ENCODE data around the gene IL10RA. TPM values are rescaled to one million over a fixed set of nuclear protein-coding genes. Genes with fewer than 3 reads are reported as not detected.

IL10RA gene
- total RNA-seq, 4 donors from 2014 or later, result 14.3 to 34.9 (median 20.9) TPM

GRCh38 chr11:118027694-118028093, 41.5 kb downstream of the IL10RA start:
- WGBS, result 73% methylated on average over 4 of the region's 4 CpGs
- Histone ChIP-seq H3K9me3 (no peaks in the 10 kb centered on the region), H3K4me1 (no peaks in the 10 kb centered on the region), H3K27ac (replicated peaks in 1 of 4) (no peak overlapping the region), H3K4me3 (no peak overlapping the region), H3K27me3 (peaks cover 0 to 7% (median 0%) of the 10 kb centered on the region in 4 donors), H3K36me3 (no peaks in the 10 kb centered on the region)
- TF ChIP-seq POLR2A (IDR thresholded peaks at IDR 0.05; ENCODE audit: low read depth), result no peak
- no peak for TF ChIP-seq EP300 (IDR thresholded peaks at IDR 0.05)
- TF ChIP-seq CTCF (IDR thresholded peaks at IDR 0.05), result no peak
- no peak for TF ChIP-seq POLR2AphosphoS5 (IDR thresholded peaks at IDR 0.05)
- intact Hi-C loops (cut with DNase I), result no loop called here
- peak; percentile 81 for DNase-seq (ENCODE audit: extremely low spot score)

- 63% methylated on average over 3 of the region's 3 CpGs for WGBS
- no peak for TF ChIP-seq POLR2A (IDR thresholded peaks at IDR 0.05; ENCODE audit: low read depth)
- intact Hi-C loops (cut with DNase I), result no loop called here
- DNase-seq (ENCODE audit: extremely low spot score), result no peak
- no peak overlapping the region for H3K4me3 ChIP-seq
- H3K27ac ChIP-seq (replicated peaks in 1 of 4), result no peak overlapping the region
- peaks cover 0 to 7% (median 0%) of the 10 kb centered on the region in 4 donors for H3K27me3 ChIP-seq
- no peaks in the 10 kb centered on the region for H3K36me3 ChIP-seq
- no peaks in the 10 kb centered on the region for H3K9me3 ChIP-seq
- no peaks in the 10 kb centered on the region for H3K4me1 ChIP-seq
Measured at GRCh38 chr11:118028626-118029025, 42.4 kb downstream of the IL10RA start.

- DNase-seq (ENCODE audit: extremely low spot score), result peak; percentile 12
- intact Hi-C loops (cut with DNase I), result no loop called here
- H3K27me3 ChIP-seq, result peaks cover 0 to 21% (median 3%) of the 10 kb centered on the region in 4 donors
- H3K4me3 ChIP-seq, result no peak overlapping the region
- 84% methylated on average over 4 of the region's 4 CpGs for WGBS
- H3K4me1 ChIP-seq, result no peaks in the 10 kb centered on the region
- no peaks in the 10 kb centered on the region for H3K9me3 ChIP-seq
- H3K36me3 ChIP-seq, result no peaks in the 10 kb centered on the region
- no peak for TF ChIP-seq EP300 (IDR thresholded peaks at IDR 0.05)
- no peak for TF ChIP-seq POLR2AphosphoS5 (IDR thresholded peaks at IDR 0.05)
- TF ChIP-seq CTCF (IDR thresholded peaks at IDR 0.05), result no peak
- no peak for TF ChIP-seq POLR2A (IDR thresholded peaks at IDR 0.05; ENCODE audit: low read depth)
- no peak overlapping the region for H3K27ac ChIP-seq (replicated peaks in 1 of 4)
Measured at GRCh38 chr11:118033443-118033842, 47.2 kb downstream of the IL10RA start.

DNA sequence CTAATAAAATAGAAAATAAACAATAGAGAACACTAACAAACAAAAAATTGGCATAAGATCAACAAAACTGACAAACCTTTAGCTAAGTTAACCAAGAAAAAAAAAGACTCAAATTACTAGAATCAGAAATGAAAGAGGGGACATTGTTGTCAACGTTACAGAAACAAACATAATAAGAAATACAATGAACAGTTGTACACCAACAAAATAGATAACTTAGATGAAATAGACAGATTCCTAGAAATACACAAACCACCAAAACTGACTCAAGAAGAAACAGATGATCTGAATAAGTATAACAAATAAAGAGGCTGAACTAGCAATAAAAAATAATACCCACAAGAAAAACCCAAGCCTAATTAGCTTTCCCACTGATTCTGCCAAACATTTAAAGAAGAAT, 55.9 kb downstream of the IL10RA start:
- H3K27ac ChIP-seq (replicated peaks in 1 of 4), result no peak overlapping the region
- H3K4me3 ChIP-seq, result no peak overlapping the region
- intact Hi-C loops (cut with DNase I), result no loop called here
- H3K36me3 ChIP-seq, result no peaks in the 10 kb centered on the region
- H3K4me1 ChIP-seq, result no peaks in the 10 kb centered on the region
- 72% methylated on average over 1 of the region's 1 CpG for WGBS
- peaks cover 0 to 29% (median 3%) of the 10 kb centered on the region in 4 donors for H3K27me3 ChIP-seq
- no peak for DNase-seq (ENCODE audit: extremely low spot score)
- TF ChIP-seq EP300 (IDR thresholded peaks at IDR 0.05) (no peak), CTCF (IDR thresholded peaks at IDR 0.05) (no peak), POLR2A (IDR thresholded peaks at IDR 0.05; ENCODE audit: low read depth) (no peak), POLR2AphosphoS5 (IDR thresholded peaks at IDR 0.05) (no peak)
- H3K9me3 ChIP-seq, result no peaks in the 10 kb centered on the region

- Histone ChIP-seq H3K27me3 (peaks cover 0 to 31% (median 2%) of the 10 kb centered on the region in 4 donors), H3K36me3 (no peaks in the 10 kb centered on the region), H3K4me3 (no peak overlapping the region), H3K27ac (replicated peaks in 1 of 4) (no peak overlapping the region), H3K4me1 (no peaks in the 10 kb centered on the region), H3K9me3 (no peaks in the 10 kb centered on the region)
- peak; percentile 7 for DNase-seq (ENCODE audit: extremely low spot score)
- TF ChIP-seq CTCF (IDR thresholded peaks at IDR 0.05) (no peak), POLR2A (IDR thresholded peaks at IDR 0.05; ENCODE audit: low read depth) (no peak), EP300 (IDR thresholded peaks at IDR 0.05) (no peak), POLR2AphosphoS5 (IDR thresholded peaks at IDR 0.05) (no peak)
- intact Hi-C loops (cut with DNase I), result no loop called here
- 68% methylated on average over 4 of the region's 4 CpGs for WGBS
Measured at GRCh38 chr11:118042796-118043195, 56.6 kb downstream of the IL10RA start.

Measured in esophagus muscularis mucosa (tissue), 4 donors.